K562 (cell line): ENCODE measurements around the gene NTM. TPM values are rescaled to one million over a fixed set of nuclear protein-coding genes. Genes with fewer than 3 reads are reported as not detected.

Source experiments
- ATAC-seq: fragments of 200-7000 bp; cut with Tn5 transposase; 3 replicates; pipeline ENCODE4 v1.9.1; 2020; ENCODE audit warnings: moderate library complexity
- BruUV-seq: library from RNA; stranded (reverse); fragments of 400-500 nt; replicated peaks from 2 replicates; lab custom pipeline; 2021; lab: Mats Ljungman, UMichigan
- CTCF ChIA-PET: fragments of 300-600 bp; formaldehyde crosslinking; extraction: SDS; loops from one replicate; lab custom pipeline; 2021; ENCODE audit warnings: low intra/inter-chr PET ratio; lab: Yijun Ruan, JAX
- POLR2A ChIA-PET: fragments of 300-600, 350-650 bp; sonication (Branson Sonifier 250); formaldehyde crosslinking; extraction: SDS; loops from one replicate; lab custom pipeline; 2021; ENCODE audit warnings: antibody characterized with exemption, inconsistent platforms; lab: Yijun Ruan, JAX
- DNase-seq, 4 experiments: peaks; one replicate each; pipeline versions ENCODE4 v3.0.0 to v3.0.0-alpha.2; 2011 to 2018; ENCODE audit warnings: low spot score in 3 of 4, mixed read lengths in 3 of 4; ENCODE audit errors: extremely low read depth in 1 of 4
- FAIRE-seq: peaks from 2 replicates; lab custom pipeline; 2011; peaks lifted over from hg19 to GRCh38; lab: Jason Lieb, UNC
- H2AFZ ChIP-seq: 2 replicates; pipeline ENCODE4 v1.6.0; 2011; ENCODE audit warnings: low read depth, low read length, control low read depth, inconsistent platforms
- H3K27ac ChIP-seq: fragments of 200-600 bp; 3 replicates; pipeline ENCODE4 v1.8.0; 2011; ENCODE audit warnings: low read depth, mild to moderate bottlenecking, control low read depth, inconsistent platforms, low read length, moderate library complexity, mixed read lengths; ENCODE audit errors: extremely low read depth
- H3K27me3 ChIP-seq, 2 experiments: fragments of 300-600 bp in 1 of 2; 2 replicates in 1 of 2; 3 replicates in 1 of 2; pipeline versions ENCODE4 v1.6.0 to v1.8.0; 2011; ENCODE audit warnings: inconsistent platforms in 2 of 2, low read length in 2 of 2, mild to moderate bottlenecking in 1 of 2, mixed read lengths in 1 of 2, moderate library complexity in 1 of 2; ENCODE audit not compliant: control insufficient read depth in 2 of 2, insufficient read depth in 2 of 2
- H3K36me3 ChIP-seq: fragments of 300-600 bp; 3 replicates; pipeline ENCODE4 v1.8.0; 2011; ENCODE audit warnings: mild to moderate bottlenecking, low read length, inconsistent platforms; ENCODE audit not compliant: control insufficient read depth, insufficient read depth
- H3K4me1 ChIP-seq, 2 experiments: fragments of 200-600 bp in 1 of 2; replicated peaks in 1 of 2; 2 replicates in 1 of 2; 3 replicates in 1 of 2; pipeline versions ENCODE4 v1.5.1 to v1.8.0; 2011; ENCODE audit warnings: inconsistent platforms in 2 of 2, low read length in 2 of 2, mild to moderate bottlenecking in 1 of 2, mixed read lengths in 1 of 2, moderate library complexity in 1 of 2; ENCODE audit not compliant: control insufficient read depth in 2 of 2, insufficient read depth in 2 of 2
- H3K4me2 ChIP-seq: 2 replicates; pipeline ENCODE4 v1.6.1; 2011; ENCODE audit warnings: low read length, control low read depth, inconsistent platforms, mixed read lengths; ENCODE audit not compliant: insufficient read depth
- H3K4me3 ChIP-seq: fragments of 200-600 bp; sonication (generic), shearing (Covaris generic); 2 replicates; pipeline ENCODE4 v1.5.1; 2016; ENCODE audit warnings: control low read depth, inconsistent platforms
- H3K79me2 ChIP-seq: fragments of 200-600 bp; 3 replicates; pipeline ENCODE4 v1.8.0; 2011; ENCODE audit warnings: low read length, inconsistent platforms; ENCODE audit not compliant: control insufficient read depth, insufficient read depth
- H3K9ac ChIP-seq, 2 experiments: 2 replicates each; pipeline versions ENCODE4 v1.6.0 to v1.6.1; 2011; ENCODE audit warnings: low read depth in 2 of 2, low read length in 2 of 2, control low read depth in 1 of 2, inconsistent platforms in 1 of 2, mild to moderate bottlenecking in 1 of 2, mixed read lengths in 1 of 2; ENCODE audit not compliant: insufficient read depth in 1 of 2
- H3K9me1 ChIP-seq: one replicate; pipeline ENCODE4 v1.6.0; 2011; ENCODE audit warnings: inconsistent platforms, mild to moderate bottlenecking, low read length, moderate library complexity; ENCODE audit not compliant: control insufficient read depth, insufficient read depth
- H3K9me3 ChIP-seq: replicated peaks from 2 replicates; pipeline ENCODE4 v1.5.1; 2011; ENCODE audit warnings: low read depth, low read length, inconsistent platforms; ENCODE audit not compliant: control insufficient read depth, insufficient read depth
- H4K20me1 ChIP-seq: replicated peaks from 2 replicates; pipeline ENCODE4 v1.6.1; 2011; ENCODE audit warnings: low read length, inconsistent platforms, mixed read lengths; ENCODE audit not compliant: control insufficient read depth, insufficient read depth
- CREB1 ChIP-seq, 2 experiments: sonication (generic) in 1 of 2; formaldehyde crosslinking in 1 of 2; IDR thresholded peaks; 2 replicates each; pipeline versions ENCODE4 v1.6.1 to v1.8.0; 2012 to 2022; ENCODE audit warnings: inconsistent platforms in 1 of 2, mild to moderate bottlenecking in 1 of 2, missing genetic modification reagents in 1 of 2, moderate library complexity in 1 of 2
- HDAC6 ChIP-seq: IDR thresholded peaks from 2 replicates; pipeline ENCODE4 v1.6.1; 2012; ENCODE audit warnings: low read depth, mild to moderate bottlenecking, control low read depth, inconsistent platforms, low read length, moderate library complexity
- KLF6 ChIP-seq: fragments of 250-450 bp; sonication (Bioruptor Pico); IDR thresholded peaks from 2 replicates; pipeline ENCODE4 v1.4.0; 2020; ENCODE audit warnings: mild to moderate bottlenecking, moderate library complexity, borderline replicate concordance
- MAFF ChIP-seq: IDR thresholded peaks from 2 replicates; pipeline ENCODE4 v1.6.1; 2012; ENCODE audit warnings: low read length, improper control_type of control experiment
- NCOA6 ChIP-seq: fragments of 450-650 bp; IDR thresholded peaks from 2 replicates; pipeline ENCODE4 v1.6.1; 2017; ENCODE audit warnings: mild to moderate bottlenecking
- SIN3B ChIP-seq: fragments of 450-650 bp; IDR thresholded peaks from 2 replicates; pipeline ENCODE4 v1.6.1; 2017; ENCODE audit warnings: low read depth, mild to moderate bottlenecking, moderate library complexity
- THRA ChIP-seq: fragments of 450-650 bp; IDR thresholded peaks from 2 replicates; pipeline ENCODE4 v1.6.1; 2017; ENCODE audit warnings: mild to moderate bottlenecking, moderate library complexity
- ZFP36 ChIP-seq: fragments of 150-350 bp; IDR thresholded peaks from 2 replicates; pipeline ENCODE4 v1.6.1; 2018; ENCODE audit warnings: low read length, low read depth; ENCODE audit not compliant: partially characterized antibody
- ZNF507 ChIP-seq: conservative IDR thresholded peaks from 2 replicates; pipeline ENCODE4 v1.6.1; 2017; ENCODE audit warnings: missing genetic modification characterization, missing compliant biosample characterization
- ZSCAN29 ChIP-seq: fragments of 450-650 bp; IDR thresholded peaks from 2 replicates; pipeline ENCODE4 v1.6.1; 2017
- WGBS: fragments of 100-300 bp; shearing (Covaris generic); methylation state at CpG from one replicate; pipeline ENCODE4 v1.1.6; 2016; ENCODE audit warnings: low coverage, mixed read lengths; ENCODE audit not compliant: insufficient coverage; ENCODE audit errors: missing lambda C conversion rate; 5-methylcytosine and 5-hydroxymethylcytosine counted together
- in situ Hi-C: fragments of 300-500 bp; cut with MboI; formaldehyde crosslinking; loops from 4 replicates; pipeline ENCODE4 v1.15.0; 2018; ENCODE audit warnings: inconsistent platforms, mixed read lengths
- intact Hi-C: fragments of 100-400 bp; cut with micrococcal nuclease; formaldehyde crosslinking; loops from 2 replicates; pipeline ENCODE4 v1.14.2; 2022
- polyA plus RNA-seq, 8 experiments: library from polyadenylated mRNA; depleted of rRNA in 4 of 8; stranded (reverse) in 5 of 8; unstranded in 3 of 8; fragments of >200 nt; fragmentation: Nextera tagmentation in 2 of 8; fragmentation: Illumina TruSeq in 1 of 8; extraction: Ambion mirVana in 2 of 8; extraction: Trizol in 1 of 8; gene quantifications; 2 replicates each; pipeline versions ENCODE4 v1.2.1 to v1.2.3, GENCODE V29; 2011 to 2014; ENCODE audit warnings: inconsistent platforms in 1 of 8, missing spikeins in 1 of 8
- total RNA-seq, 7 experiments: library from RNA; depleted of rRNA in 6 of 7; stranded (reverse); fragments of >200 nt in 6 of 7; fragmentation: Illumina TruSeq in 2 of 7; extraction: Trizol in 2 of 7; gene quantifications; 2 replicates each; pipeline versions ENCODE4 v1.2.1 to v1.2.3, GENCODE V29; 2011 to 2021; ENCODE audit warnings: low replicate concordance in 1 of 7
- TF ChIP-seq, protein P1 (sequence below), 2 experiments: fragments of 200-800 bp in 1 of 2; sonication (Bioruptor generic) in 1 of 2; sonication (generic) in 1 of 2; formaldehyde crosslinking in 1 of 2; IDR thresholded peaks in 1 of 2; conservative IDR thresholded peaks in 1 of 2; 2 replicates each; pipeline versions ENCODE4 v1.5.0 to v1.6.1; 2016 to 2020; ENCODE audit warnings: missing compliant biosample characterization in 1 of 2, missing genetic modification characterization in 1 of 2, missing genetic modification reagents in 1 of 2
- TF ChIP-seq, protein P2 (sequence below): IDR thresholded peaks from 2 replicates; pipeline ENCODE4 v1.6.1; 2014; ENCODE audit warnings: antibody characterized with exemption

NTM gene
- total and polyA plus RNA-seq, 9 of the 15 experiments (the other 6 are each of a cell fraction or from before 2014, with no cell fraction given), result not detected

GRCh38 chr11:132087148-132087547, 716.7 kb downstream of the NTM start:
- no TSS peak for BruUV-seq
- H3K4me3 ChIP-seq, result no peak overlapping the region
- DNase-seq (no peak), ATAC-seq (no peak), FAIRE-seq (no peak)
- ChIA-PET POLR2A (no interaction called here), CTCF (no interaction called here)
- H3K27me3 ChIP-seq, result no peaks in the 10 kb centered on the region
- intact Hi-C loops (no loop called here), in situ Hi-C loops (no loop called here)
- H3K27ac ChIP-seq, result no peak overlapping the region
- no peak overlapping the region for H2AFZ ChIP-seq
- TF ChIP-seq SIN3B, result no peak
- no peak for TF ChIP-seq ZFP36
- TF ChIP-seq CREB1 (IDR thresholded peaks at IDR 0.05), result no peak
- no peak for TF ChIP-seq CREB1 (CRISPR knock-in tag; IDR thresholded peaks at IDR 0.05)
- TF ChIP-seq, protein P1, sequence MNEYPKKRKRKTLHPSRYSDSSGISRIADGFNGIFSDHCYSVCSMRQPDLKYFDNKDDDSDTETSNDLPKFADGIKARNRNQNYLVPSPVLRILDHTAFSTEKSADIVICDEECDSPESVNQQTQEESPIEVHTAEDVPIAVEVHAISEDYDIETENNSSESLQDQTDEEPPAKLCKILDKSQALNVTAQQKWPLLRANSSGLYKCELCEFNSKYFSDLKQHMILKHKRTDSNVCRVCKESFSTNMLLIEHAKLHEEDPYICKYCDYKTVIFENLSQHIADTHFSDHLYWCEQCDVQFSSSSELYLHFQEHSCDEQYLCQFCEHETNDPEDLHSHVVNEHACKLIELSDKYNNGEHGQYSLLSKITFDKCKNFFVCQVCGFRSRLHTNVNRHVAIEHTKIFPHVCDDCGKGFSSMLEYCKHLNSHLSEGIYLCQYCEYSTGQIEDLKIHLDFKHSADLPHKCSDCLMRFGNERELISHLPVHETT (CRISPR knock-in tag; conservative IDR thresholded peaks at IDR 0.05 in 1 of 2, IDR thresholded peaks at IDR 0.05 in 1 of 2), result no peak
- TF ChIP-seq KLF6, result no peak
- TF ChIP-seq HDAC6, result no peak
- no peak for TF ChIP-seq ZNF507 (tag)
- no peak for TF ChIP-seq THRA
- TF ChIP-seq NCOA6, result no peak
- TF ChIP-seq ZSCAN29, result no peak
- no peak for TF ChIP-seq MAFF
- TF ChIP-seq, protein P2, sequence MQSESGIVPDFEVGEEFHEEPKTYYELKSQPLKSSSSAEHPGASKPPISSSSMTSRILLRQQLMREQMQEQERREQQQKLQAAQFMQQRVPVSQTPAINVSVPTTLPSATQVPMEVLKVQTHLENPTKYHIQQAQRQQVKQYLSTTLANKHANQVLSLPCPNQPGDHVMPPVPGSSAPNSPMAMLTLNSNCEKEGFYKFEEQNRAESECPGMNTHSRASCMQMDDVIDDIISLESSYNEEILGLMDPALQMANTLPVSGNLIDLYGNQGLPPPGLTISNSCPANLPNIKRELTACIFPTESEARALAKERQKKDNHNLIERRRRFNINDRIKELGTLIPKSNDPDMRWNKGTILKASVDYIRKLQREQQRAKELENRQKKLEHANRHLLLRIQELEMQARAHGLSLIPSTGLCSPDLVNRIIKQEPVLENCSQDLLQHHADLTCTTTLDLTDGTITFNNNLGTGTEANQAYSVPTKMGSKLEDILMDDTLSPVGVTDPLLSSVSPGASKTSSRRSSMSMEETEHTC, result no peak
- no peak overlapping the region for H3K9ac ChIP-seq
- 0% methylated on average over 1 of the region's 1 CpG for WGBS
- H3K36me3 ChIP-seq, result no peaks in the 10 kb centered on the region
- H3K4me1 ChIP-seq, result no peaks in the 10 kb centered on the region
- no peaks in the 10 kb centered on the region for H3K9me1 ChIP-seq
- no peaks in the 10 kb centered on the region for H3K79me2 ChIP-seq
- H4K20me1 ChIP-seq, result no peaks in the 10 kb centered on the region
- no peak overlapping the region for H3K4me2 ChIP-seq
- H3K9me3 ChIP-seq, result peaks cover under 1% of the 10 kb centered on the region; the same call in 1 of the 2 replicates
